GM21360 (cell line): ENCODE data around the gene USP7.
"Not testable (repeated sequence)": the region's sequence is repeated elsewhere in the genome, so short reads cannot be mapped to it uniquely, and the experiment has no call there.

ENCODE experiments used
- ATAC-seq: cut with Tn5 transposase; IDR thresholded peaks from one replicate; pipeline ENCODE4 v1.9.1; 2021; ENCODE audit warnings: mild to moderate bottlenecking, moderate library complexity; ENCODE audit not compliant: unreplicated experiment

Gene USP7

DNA sequence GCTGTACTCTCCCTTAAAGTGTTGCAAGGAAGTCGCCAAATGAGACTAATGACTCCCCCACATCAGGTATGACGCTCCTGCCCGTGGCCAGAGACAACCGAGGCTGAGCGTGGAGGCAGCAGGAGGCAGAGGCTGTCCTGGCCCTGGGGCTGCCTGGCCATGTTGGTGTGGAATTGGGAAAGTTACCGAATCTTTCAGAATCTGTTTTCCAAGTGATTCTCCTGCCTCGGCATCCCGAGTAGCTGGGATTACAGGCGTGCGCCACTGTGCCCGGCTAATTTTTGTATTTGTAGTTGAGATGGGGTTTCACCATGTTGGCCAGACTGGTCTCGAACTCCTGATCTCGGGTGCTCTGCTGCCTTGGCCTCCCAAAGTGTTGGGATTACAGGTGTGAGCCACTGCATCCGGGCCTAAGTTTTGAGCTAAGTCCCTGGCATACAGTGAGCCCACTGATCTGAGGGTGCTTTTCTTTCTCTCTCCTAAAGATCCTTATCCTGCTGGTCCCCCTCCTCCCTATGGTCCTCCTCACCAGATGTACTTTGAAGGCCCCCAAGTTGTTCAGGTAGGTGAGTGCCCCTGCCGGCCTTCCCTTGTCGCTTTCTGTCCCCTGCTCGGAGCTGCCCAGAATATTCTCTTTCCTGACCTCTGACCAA, 80.9 kb downstream of the USP7 start:
- ATAC-seq = no peak

DNA sequence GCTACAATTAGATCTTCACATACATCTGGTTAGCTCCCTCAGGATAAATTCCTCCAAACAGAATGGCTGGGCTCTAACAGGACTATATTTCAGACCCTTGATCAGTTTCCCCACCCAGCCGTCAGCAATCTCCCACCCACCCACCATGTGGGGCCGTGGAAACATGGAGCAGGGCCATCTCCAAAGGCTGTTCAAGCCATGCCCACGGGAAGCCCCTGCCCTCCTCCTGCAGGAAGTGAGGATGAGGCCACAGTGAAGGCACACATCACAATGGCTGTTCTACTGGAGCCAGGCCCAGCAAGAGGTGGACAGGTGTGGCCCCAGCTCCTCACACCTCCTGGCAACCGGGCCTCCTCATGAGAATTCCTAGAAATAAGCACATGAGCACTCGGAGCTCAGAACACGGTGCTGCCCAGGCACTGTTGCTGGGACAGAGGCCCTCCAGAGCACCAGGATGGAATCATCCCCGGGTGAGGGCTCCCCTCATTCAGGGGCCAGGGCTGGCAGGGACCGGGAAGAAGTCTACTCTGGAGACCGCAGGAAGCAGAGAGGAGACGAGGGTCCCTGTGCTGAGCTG, 81.6 kb downstream of the USP7 start, which contains the start of gene LITAFD:
Gene LITAFD (plus strand): TSS at position 311 of the 577 bp plus-strand sequence. CDS start 2,005 bp downstream, outside the sequence.
- no peak for ATAC-seq

DNA sequence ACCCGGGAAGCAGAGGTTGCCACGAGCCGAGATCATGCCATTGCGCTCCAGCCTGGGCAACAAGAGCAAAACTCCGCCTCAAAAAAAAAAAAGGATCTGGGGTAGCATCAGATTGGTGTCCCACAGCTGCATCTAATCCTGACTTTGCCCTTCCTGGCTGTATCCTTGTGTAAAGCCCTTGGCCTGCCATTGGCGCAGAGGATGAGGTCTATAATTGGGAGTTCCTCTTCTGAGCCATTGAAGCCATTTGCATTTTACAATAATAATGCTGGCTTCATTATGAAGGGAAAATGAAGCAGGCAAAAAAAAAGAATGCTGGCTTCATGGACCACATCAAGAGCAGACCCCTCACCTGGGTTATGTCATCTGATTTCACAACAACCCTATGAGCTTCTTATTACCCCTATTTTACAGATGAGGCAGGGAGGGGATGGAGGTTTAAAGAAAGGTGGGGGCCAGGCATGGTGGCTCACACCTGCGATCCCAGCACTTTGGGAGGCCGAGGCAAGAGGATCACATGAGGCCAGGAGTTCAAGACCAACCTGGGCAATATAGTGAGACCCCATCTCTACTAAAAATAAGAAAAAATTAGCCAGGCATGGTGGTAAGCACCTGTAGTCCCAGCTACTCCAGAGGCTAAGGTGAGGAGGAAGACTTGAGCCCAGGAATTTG, 82.7 kb downstream of the USP7 start:
- ATAC-seq = no peak

DNA sequence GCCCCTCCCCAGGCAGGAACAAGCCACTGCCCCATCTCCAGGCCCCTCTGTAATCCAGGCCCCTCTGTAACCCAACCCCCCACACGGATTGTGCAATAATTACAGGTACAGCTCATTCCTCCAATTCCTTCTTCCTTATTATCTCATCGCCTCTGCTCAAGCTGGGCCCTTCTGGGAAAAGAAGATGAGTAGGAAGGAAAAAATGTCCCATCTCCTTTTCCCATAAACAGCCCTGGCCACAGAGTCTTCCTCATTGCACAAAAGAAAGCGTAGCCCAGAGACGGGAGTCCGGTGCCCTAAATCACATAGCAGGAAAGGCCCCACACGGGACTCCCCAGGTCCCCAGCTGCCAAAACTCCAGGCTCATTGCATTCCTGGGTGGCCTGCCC, 85.2 kb downstream of the USP7 start:
- no peak for ATAC-seq

DNA sequence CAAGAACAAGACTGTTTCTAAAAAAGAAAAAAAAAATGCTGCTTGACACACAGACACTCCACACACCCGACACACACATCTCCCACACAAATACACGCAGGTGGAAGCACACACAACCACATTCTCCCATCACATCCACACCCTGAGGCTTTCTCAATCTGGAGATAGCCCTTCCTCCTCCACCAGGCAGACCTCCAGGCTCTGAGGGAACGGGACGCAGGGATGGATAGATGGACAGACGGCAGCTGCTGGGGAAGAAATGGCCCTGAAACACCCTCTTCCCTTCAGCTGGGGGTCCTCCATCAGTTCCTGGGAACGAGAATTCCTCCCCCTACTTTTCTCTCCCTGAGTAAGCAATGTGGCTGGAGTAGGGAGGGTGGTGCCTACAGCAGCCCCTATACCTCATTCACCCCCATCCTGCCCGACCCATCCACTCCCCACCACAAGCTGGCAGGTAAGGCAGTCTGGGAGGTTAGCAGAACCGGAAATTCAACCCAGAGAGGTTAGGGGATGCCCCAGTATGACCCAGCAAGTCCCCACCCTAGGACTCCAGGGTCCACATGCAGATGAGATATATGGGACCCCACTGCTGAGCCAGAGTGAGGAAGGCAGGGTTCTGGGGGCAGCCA, 85.7 kb downstream of the USP7 start:
- no peak for ATAC-seq

DNA sequence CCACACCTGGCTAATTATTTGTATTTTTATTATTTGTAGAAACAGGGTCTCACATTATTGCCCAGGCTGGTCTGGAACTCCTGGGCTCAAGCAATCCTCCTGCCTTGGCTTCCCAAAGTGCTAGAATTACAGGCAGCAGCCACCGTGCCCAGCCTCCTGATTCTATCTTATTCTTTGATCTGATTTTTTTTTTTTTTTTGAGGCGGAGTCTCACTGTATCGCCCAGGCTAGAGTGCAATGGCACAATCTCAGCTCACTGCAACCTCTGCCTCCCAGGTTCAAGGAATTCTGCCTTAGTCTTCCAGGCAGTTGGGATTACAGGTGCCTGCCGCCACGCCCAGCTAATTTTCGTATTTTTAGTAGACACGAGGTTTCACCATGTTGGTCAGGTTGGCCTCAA, 88.4 kb downstream of the USP7 start:
- ATAC-seq = not testable (repeated sequence)

DNA sequence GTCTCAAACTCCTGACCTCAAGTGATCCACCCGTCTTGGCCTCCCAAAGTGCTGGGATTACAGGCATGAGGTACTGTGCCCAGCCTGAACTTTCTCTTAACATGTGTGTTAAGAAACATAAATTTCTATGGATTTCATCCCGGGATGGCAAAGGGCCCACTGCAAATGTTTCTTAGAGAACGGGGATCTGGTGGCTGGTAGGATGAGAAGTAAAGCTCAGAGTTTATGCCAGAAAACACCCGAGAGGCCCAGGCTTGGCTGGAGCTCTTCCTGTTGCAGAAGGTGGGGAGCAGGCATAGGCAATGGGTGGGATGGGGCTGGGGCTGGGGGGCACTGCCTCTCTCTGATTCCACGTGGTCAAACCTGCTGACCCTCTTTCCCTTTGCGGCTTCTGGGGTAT, 89.3 kb downstream of the USP7 start:
- no peak for ATAC-seq

DNA sequence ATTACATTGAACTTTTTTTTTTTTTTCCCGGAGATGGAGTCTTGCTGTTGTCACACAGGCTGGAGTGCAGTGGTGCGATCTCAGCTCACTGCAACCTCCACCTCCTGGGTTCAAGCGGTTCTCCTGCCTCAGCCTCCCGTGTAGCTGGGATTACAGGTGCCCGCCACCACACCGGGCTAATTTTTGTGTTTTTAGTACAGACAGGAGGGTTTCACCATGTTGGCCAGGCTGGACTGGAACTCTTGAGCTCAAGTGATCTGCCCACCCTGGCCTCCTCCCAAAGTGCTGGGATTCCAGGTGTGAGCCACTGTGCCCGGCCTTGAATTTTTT, 89.9 kb downstream of the USP7 start:
- not testable (repeated sequence) for ATAC-seq

DNA sequence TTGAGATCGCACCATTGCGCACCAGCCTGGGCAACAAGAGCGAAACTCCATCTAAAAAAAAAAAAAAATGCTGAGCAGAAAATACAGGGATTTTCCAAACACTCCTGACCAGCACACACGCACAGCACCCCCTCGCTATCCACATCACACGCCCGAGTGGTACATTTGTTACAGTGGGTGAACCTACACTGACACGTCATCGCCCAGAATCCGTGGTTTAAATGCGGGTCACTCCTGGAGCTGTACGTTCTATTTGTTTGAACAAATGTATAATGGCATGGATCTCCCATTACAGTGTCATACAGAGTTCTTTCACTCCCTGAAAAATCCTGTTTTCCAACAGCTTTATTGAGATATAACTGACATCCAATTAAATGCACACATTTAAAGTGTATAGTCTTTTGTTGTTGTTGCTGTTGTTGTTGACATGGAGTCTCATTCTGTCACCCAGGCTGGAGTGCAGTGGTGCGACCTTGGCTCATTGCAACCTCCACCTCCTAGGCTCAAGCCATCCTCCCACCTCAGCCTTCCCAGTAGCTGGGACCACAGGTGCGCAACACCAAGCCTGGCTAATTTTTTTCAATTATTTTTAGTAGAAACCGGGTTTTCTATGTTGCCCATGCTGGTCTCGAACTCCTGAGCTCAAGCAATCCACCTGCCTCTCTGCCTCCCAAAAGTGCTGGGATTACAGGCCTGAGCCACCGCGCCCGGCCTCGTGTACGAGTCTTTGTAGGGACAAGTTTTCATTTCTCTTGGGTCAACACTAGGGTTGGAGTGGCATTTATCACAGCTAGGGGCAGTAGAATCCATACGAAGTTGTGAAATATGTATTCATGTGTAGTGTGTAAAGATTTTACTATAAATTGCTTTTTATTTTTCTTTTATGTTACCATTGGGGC, 90.5 kb downstream of the USP7 start:
- ATAC-seq = no peak

DNA sequence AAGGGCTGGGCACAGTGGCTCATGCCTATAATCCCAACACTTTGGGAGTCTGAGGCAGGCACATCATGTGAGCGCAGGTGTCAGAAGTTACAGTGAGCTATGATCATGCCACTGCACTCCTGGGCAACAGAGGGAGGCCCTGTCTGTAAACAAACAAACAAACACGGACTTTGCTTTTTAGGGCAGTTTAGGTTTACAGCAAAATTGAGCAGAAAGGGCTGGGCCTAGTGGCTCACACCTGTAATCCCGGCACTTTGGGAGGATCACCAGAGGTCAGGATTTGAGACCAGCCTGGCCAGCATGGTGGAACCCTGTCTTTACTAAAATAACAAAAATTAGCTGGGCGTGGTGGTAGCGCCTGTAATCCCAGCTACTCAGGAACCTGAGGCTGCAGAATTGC, 91.6 kb downstream of the USP7 start:
- no peak for ATAC-seq

DNA sequence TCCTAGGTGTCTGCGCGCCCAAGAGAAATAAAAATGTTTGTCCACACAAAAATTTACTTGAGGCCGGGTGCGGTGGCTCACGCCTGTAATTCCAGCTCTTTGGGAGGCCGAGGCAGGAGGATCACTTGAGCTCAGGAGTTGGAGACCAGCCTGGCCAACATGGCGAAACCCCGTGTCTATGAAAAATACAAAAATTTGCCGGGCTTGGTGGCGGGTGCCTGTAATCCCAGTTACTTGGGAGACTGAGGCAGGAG, 93.8 kb downstream of the USP7 start:
- not testable (repeated sequence) for ATAC-seq

DNA sequence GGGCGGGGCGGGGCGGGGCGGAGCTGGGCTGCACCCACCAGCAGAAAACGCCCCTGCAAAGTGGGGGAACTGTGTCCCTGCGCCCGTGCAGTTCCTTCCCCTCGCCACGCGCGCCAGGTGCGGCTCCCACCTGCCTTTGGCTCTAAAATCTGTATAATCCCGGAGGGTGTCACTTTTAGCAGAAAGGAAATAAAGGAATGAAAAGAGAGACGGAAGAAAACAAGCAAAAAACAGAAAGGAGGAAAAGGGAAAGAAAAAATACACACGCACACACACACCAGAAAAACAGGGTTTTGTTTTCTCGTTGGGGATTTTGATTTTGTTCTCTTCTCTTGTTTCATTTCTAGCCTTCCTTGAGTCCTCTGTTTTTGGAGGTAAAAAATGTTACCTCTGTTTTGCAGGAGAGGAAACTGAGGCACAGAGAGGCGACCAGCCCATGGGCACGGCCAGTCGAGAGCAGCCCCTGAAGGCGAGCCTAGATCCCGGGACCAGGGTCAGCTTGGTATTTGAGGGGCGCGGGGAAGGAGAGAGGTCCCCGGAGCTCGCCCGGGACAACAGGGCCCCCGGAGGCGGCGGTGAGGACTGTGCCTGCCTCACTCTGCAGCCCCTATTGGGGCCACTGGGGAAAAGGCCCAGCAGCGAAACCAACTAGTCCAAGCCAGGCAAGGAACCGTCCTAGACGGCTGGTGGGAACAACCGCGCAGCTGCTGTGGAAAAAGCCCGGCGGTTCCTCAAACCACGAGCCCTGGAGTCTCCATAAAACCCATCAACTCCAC, 94.3 kb downstream of the USP7 start:
- ATAC-seq = no peak

DNA sequence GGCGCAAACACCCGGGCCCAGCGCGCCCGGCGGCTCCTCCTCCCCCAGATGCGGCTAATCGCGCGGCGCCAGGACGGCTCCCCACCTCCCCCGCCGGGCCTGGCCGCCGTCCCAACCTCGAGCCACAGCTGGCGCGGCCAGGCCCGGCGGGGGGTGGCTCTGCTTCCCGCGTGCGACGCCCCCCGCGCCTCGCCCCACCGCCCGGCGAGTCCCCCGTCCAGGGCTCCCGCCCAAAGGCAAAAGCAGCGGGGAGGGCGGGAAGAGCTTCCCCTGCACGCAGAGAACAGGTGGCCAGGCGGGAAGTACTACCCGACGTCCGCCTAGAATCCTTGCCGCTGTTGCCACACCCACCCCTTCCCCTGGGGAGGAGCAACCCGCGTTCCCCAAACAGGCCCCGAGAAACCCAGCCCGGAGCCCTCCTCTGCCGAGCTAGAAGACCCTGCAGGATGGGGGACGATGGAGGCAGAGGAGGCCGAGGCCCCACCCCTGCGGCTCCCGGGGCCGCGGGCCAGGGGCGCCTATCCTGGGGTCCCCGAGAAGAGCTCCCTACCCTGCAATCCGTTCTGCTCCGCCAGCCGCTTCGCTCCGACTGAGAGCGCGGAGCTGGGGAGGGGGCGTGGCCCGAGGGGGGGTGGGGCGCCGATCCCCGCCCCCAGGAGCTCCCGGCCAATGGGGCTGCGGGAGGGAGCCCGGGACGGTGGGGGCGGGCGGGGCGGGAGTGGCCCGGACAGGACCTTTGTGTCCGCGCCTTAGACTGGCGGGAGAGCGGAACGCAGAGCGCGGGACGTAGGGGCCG, 95.1 kb downstream of the USP7 start, which contains the start of gene CARHSP1:
Gene CARHSP1 (minus strand): TSS at position 591 of the 796 bp plus-strand sequence. CDS start 9,678 bp downstream, outside the sequence.
- peak; percentile 61 for ATAC-seq

DNA sequence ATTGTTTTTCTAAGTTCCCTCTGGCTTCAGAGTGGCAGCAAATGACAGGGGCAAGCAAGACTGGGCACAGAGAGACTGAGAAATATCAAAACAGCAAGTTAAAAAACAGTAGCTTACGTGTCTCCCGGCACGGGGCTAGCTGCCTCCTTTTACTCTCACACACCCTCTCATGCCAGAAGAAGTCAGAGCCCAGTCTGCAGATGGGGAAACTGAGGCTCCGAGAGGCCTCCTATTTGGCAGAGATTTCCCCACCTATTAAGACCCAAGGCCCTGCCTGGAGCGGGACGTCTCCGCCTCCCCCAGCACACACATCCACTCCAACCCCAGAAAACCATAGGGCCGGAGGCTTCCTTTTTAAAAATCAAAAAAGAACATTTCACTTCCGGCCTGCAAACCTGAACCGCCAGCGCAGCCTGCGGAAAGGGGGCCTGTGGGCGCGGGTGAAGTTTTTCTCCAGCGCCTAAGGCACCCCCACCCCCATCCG, 95.7 kb downstream of the USP7 start:
- ATAC-seq = no peak

DNA sequence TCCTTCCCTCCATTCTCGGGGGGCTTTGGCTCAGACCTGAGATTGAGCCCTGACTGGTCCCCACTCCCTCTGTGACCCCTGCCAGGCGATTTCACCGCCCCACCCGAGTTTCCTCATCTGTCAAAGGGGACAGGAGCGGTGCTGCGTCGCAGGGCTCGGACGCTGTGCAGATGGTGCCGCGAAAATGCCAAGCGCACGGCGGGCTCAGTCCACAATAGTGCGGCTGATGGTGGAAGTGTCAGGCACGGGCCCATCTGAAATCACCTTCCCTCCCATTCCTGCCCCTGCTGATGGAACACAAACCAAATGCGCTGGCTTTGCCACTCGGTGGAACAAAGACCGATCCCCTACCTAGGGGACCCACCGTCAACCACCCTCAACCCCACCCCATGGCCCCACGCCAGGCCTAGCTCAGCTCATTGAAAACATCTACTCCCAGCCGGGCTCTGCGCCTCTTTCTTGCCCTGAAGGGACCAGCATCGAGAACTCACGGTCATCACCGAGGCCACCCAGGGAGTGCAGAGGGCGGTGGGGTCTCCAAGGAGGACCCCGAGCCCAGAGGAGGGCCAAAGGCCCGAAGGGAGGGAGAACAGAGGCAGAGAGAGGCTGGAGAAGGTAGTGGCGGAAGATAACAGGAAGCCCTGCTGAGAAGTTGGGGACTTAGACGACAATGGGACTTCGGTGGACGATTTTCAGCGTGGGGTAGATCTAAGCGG, 96.3 kb downstream of the USP7 start:
- no peak for ATAC-seq

DNA sequence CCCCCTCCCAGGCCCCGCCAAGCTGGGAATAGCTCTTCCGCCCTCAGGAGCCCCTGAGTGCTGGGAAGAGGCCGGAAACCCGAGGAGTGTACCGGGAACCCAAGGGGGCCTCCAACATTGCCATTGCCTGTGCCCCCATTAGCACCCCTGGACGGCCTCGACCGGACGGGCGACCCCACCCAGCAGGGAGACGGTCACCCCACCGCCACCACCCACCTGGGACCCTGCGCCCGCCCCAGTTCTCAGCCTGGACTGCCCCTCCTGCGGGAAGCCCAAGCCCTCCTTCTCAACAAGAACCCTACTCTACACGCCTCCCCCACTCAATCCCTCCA, 96.9 kb downstream of the USP7 start:
- no peak for ATAC-seq

DNA sequence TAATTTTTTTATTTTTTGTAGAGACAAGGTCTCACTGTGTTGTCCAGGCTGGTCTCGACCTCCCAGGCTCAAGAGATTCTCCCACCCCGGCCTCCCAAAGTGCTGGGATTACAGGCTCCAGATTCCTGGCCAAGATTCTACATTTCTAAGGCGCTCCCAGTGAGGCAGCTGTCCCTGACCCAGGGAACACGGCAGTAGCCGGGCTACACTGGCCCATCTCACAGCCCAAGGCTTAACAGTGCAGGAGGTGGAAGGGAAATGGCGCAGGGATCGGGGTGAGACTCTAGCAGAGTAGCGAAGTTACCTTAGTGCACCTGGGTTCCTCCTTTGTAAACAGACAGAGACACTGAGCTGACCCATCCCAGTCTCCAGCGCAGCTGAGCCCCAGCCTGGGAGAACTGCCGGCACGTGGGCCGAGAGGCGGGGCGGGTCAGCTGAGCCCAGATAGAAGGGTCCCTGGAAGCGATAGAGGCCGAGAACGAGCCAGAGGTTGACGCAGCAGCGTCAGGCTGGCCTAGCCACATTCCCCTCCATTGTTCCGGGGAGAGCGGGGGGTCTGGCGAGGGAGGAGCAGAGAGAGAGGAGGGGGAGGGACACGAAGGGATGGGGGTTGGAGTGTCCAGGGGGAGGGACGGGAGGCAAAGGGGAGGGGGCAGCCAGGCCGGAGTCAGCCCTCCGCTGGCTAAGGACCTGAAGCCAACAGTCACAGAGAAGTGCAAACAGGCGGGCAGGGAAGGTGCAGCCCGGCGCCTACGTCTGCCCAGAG, 97.4 kb downstream of the USP7 start:
- ATAC-seq = no peak
